HG03175 (cell line): ENCODE data around the gene KRT75.

Experiments used
- ATAC-seq: cut with Tn5 transposase; IDR thresholded peaks from one replicate; pipeline ENCODE4 v1.9.1; 2021; ENCODE audit warnings: mild to moderate bottlenecking, moderate library complexity; ENCODE audit not compliant: unreplicated experiment

KRT75 gene

DNA sequence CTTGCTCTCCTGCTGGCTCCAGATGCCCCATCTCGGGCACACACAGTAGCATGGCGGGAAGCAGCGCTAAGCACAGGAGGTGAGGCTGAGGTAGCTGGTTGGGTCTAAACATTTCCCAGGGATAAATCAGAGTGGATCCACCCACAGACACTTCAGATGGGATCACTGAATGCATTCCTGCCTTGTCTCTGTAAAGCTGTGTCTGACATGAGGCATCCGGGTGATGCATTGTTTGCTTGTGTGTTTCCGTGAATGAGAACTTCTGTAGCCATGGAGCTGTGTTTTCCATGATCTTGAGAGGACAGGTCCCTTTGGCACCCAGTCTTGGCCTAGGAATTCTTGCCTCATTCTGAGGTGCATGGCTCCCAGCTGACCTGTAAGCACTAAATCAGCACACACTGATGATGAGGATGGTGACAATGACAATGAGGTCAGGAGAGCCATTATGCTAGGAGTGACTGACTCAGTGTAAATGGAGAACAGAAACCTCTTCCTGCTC, 6.7 kb upstream of the KRT75 start:
- ATAC-seq, result no peak

DNA sequence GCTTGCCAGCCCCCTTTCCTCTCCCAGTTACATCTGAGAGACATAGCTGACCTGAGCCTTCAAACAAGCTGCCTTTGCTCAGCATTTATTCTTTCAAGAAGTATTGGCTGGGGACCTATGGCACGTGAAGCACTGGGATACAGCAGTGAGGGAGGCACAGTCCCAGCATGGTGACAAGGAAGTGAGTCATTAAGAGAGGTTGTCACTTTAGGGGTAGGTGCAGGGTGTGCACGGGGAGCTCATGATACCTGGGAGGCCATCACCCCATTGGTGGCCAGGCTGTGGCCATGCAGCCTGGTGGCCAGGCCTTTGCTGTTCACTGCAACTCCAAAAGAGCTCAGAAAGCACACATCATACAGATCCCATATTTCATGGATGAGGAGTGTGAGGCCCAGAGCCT, 5.7 kb upstream of the KRT75 start:
- ATAC-seq, result no peak

DNA sequence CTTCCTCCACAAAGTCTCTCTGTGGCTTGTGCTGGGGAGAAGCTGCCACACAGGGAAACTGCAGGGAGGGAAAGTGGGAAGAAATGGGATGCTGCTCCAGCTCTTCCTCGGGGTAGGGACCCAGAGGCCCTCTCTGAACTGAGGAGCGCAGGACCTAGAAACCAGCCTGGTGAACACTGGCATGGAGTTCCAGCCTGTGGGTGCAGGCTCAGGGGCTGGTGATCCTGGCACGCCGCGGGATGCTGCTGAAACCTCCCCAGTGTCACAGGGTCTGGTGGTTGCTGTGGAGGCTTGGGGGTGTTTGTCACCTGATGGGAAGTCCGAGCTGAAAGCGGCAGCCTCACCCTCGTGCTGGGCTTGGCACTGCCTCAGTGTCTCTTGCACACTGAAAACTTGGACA, 5.2 kb upstream of the KRT75 start:
- no peak for ATAC-seq

DNA sequence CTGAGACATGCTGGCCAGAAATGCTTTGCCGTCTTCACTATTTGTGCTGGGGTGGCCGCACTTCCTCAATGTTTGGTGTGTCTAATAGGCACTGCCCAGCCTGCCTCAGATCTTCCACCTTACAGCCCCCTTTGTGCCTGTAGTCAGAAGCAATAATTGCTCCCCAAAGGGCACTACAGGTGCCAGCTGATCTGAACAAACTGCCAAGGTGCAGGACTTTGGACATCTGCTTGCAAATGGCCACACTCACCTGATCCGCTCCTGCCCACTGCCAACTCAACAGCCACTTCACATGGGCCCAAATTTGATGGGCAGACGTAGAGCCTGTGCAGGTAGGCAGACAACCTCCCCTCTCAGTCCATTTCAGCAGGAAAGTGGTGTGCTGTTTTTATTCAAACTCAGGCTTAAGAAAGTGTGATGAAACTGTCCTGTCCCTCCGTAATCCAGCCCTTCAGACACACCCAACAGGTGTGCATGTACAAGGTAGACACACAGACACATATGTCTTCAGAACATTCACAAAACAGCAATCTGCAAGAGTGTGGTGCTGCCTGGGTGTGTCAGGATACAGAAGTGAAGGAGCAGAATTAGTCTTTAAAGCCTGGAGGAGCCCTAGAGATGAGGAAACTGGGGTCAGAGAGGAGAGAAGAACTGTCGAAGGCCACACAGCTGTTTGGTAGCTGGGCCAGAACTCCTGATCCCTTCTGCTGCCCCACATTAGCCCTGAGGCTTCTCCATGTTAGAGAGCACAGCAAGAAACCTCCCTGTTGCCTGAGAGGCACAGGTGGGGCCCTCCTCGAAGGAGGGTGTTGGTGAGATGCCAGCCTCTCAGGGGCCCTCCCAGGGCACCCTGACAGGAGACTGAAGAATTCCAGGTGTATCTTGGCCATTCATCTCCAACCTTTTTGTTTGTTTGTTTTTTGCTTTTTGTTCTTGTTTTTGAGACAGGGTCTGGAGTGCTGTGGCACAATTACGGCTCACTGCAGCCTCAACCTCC, 4.4 kb upstream of the KRT75 start:
- ATAC-seq, result no peak

DNA sequence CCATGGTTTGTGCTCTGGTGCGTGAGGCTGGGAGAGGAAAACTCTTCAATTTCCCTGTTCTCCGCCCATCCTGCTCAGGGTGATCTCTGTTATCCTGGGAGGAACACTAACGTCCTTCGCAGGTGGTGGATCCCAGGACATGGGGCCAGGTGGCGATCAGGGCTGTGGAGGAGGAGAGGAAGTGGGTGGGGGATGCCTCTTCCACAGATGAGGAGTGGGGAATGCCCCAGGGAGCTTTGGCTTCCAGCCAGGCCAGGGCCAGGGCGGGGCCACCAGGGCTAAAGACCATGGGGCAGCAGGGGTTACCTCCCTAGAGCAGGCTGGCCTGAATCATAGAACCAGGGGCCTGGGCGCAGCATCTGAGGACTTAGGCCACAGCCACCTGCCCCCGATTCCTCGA, 3.3 kb upstream of the KRT75 start:
- ATAC-seq, result no peak

DNA sequence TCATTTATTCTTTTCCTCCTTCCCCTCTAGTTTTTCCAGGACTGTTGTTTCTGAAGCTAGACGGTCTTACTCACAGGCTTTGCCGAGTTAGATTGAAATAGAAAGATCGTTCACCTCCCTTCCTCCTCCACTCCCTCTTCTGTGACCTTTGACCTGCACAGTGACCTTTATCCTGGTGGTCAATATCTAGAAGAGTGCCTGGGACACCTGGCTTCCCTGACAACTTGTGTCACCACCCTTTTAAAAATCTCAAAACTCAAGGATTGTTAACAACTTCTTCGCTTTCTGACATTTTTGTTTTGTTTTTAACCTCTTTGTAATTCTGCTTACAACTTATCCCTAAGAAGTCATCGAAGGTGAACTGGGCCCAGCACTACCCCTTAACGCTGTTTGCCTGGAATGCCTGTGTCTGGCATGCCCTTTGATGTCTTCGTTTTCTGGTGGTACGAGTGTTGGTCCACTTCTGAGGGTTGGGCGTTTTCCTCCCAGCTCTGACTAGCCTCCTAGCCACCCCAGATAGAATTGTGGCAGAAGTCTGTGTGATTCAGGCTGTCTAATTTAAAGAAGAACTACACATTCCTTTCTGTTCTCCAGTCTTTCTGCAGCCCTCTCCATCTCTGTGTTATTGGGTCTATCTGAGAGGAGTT, 2.8 kb upstream of the KRT75 start:
- no peak for ATAC-seq

DNA sequence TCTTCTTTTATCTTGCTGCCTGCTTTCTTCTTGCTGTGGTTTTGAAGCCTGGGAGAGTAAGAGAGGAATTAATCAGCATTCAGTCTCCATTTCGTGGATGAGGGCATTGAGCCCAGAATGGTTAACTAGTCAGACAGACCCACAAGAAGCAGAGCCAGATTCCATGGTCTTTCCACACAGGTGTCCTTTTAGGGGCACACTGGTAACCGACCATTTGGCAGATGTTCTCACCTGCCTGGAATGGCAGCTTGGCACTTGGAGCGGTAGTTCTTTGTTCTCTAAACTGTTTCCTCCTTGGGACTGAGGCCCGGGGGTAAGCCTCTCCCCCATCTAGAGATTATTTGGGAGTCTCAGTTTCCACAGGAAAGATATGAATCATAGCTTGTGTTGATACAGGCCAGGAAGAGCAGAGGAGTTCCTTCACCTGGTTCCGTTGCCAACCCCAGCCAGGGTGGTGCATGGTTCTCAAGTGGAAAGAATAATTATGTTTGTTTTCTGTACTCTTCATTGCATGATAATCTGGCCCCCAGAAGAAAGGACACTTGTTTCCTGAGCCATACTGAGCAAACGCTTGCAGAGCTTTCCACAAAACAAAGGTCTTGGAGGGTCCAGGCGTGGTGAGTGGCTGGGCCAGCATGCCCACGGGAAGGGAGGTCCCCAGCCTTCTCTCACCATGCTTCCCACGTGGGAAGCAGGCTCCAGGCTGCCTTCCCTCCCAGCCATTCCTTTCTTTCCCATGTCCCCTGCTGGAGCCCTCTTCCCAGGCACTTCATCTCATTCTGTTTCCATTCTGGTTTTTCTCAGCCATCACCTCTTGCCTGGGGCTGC, 2.0 kb upstream of the KRT75 start:
- ATAC-seq, result no peak

DNA sequence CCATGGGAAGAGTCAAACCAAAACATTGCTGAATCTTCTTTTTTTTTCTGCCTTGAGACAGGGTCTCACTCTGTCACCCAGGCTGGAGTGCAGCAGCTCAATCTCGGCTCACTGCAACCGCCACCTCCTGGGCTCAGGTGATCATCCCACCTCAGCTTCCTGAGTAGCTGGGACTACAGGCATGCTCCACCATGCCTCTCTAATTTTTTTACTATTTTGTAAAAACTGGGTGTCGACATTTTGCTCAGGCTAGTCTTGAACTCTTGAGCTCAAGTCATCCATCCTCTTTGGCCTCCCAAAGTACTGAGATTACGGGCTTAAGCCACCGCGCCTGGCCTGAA, 1.5 kb upstream of the KRT75 start:
- ATAC-seq, result no peak

DNA sequence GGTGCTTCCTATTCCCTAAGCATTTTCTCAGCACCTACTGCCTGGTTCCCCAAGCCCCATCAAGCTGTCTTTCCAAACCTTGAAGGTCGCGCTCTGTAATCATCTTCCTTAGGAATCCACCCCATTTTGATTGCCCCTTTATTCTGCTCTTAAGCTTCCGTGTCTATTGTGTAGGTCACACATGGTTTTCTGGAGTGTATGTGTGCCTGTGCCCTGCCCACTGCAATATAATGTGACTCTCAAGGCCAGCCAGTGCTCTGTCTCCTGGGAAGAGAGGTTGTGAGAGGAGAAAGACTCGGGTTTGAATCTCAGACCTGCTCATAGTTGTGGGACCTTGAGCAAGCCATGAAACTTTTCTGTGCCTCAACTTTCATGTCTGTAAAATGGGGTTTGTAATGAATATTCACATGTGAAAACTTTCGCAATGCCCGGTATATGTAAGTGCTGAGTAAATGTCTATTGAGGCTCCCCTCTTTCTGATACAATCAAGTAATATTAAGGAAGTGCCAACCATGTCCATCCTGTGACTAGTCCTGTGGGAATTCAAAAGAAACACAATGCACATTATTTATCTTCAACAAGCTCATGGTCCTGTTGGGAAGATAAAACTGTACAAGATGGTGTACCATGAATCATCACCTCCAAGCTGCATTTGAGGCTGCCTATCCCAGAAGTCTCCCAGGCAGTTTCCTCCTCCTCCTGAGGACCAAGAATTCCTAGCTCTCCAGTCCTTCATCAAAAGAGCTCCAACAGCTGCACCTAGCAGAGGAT, 774 bp upstream of the KRT75 start:
- ATAC-seq, result no peak

DNA sequence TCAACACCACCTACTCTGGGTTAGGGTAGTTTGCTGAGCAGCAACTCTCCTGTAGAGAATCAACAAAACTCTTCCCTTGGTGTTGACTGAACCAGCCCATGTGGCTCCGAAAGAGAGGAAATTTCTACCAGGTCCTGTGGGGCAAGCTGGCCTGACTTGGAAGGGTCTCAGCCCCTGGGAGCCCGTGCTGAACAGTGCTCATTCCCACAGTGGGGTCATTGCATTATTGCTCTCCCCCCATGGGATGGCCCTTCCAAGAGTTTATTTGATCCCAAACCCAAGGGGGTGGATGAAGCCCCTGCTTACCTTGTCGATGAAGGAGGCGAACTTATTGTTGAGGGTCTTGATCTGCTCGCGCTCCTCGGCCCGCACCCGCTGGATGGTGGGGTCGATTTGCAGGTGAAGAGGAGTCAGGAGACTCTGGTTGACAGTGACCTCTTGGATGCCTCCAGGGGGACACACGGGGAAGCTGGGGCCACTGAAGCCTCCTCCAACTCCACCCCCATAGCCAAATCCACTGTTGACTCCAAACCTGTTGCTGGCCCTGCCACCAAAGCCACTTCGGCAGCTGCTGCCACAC, 580 bp downstream of the KRT75 start:
- ATAC-seq, result no peak

DNA sequence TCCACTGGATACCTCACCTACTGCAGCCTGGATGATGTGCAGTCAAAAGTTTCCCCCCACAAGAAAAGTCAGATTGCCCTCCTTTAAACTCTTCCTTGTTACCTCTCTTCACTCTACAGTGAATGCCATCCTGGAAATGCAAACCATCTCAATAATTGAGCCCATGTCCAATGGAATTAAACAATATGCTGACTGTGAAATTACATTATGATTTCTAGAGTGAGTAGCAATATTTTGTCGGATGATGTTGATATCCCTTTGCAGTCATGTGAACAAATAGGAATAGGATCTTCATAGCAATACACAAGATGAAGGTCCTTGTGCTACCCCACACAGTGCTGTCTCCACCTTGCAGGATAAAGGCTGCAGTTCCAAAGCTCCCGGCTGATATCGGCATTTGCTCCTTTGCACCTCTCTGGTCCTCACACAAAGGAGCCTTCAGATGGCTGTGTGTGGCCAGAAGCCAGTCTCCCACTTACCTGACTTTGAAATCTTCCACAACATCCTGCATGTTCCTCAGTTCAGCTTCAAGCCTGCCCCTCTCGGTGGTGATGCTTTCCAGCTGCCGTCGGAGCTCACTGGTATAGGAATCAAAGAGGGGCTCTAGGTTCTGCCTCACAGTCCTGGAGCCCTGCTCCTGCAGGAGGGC, 1.5 kb downstream of the KRT75 start:
- no peak for ATAC-seq

DNA sequence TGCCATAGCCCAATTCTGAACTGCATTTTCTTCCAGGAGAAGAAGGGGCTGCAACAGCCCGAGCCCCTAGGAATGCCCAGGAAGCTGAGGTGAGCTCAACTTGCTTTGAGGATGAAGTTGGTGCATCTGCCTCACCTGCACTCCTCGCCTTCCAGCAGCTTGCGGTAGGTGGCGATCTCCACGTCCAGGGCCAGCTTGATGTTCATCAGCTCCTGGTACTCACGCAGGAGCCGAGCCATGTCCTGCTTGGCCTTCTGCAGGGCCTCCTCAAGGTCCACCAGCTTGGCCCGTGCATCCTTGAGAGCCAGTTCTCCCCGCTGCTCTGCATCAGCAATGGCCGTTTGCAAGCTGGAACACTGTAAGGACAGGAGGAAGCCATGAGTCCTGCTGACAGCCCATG, 6.0 kb downstream of the KRT75 start:
- ATAC-seq, result no peak

DNA sequence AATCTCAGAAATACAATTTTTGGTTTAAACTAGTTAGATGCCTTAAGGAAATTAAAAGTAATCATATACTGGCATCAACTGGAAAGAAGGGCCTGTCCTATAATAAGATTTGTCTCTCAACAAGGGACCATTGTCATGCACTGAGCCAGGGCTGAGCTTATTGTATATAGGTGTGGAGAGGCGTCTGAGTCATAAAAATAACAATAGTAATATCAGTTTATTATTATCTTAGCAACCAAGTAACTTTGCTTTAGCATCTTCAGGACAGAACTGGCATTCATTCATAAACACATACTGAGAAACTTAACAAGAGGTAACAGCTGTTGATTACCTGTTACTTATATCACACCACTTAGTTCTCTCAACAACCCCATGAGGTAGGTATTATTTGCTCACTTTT, 7.1 kb downstream of the KRT75 start:
- ATAC-seq, result no peak

DNA sequence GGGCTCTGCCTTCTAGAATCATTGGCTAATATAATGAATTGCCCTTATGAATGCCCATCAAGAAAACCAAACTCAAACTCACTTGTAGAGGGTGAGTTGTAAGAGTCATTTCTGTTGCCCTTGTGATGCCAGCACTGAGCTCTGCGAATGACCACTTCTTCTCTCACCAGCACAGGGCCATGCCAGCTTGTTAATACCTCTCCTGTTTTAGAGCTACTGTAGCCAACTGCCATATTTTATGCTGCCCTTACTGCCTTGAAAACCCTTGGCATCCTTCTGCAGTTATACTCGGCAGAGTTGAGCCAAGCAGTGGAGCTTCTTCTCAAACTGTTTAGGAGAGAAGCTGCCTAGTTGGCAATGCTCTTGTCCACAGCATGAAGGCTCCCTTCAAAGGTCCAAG, 8.1 kb downstream of the KRT75 start:
- ATAC-seq, result no peak

DNA sequence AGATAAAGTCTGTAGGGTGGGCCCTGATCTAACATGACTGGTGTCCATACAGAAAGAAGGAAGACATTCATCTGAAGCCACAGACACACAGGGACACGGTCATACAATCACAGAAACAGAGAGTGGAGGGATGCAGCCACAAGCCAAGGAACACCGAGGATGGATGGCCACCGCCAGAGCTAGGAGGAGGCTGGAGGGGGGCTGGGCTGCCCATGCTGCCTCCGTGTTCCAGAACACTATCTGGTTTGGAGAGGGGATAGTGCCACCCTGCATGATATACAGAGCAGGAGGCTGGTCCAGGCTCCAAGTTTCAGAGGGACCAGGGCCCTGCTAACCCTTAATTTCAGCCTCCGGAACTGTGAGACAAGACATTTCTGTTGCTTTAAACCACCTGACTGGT, 8.7 kb downstream of the KRT75 start:
- no peak for ATAC-seq

DNA sequence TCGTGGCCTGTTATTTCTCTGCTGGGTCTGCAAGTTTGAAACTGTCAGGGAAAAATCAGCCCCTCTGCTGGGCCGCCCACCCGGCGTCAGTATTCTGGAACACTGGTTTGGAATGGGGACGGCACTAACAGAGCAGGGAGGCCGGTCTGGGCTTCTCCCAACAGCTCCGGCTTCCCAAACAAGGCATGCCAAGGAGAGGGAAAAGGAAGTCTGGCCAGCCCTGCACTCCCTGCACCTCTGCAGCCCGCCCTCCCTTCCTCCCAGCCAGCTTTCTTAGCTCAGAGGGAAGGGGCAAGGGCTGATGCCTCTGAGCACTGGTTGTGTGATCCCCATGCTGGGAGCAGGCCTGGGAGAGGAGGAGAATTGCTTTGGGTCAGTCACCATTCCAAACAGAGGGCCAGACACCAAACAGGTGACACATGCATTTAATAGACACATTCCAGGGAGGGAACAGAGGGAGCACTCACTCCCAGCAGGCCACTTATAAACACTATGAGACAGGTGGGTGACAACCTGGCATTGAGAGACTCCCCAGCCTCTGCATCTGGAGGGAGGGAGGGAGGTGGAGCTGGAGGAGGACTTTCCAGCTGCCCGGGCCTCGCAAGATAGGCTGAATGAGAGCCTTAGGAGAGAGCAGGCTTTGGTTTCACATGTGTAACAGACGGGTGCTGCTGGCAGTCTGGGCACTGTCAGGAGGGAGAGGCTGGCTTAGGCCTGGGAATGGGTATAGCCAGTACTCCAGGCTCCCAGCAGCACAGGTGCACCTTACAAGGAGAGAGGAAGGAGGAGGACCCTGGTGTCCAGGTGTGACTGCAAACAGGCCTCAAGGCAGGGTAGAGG, 10.3 kb downstream of the KRT75 start:
- no peak for ATAC-seq

DNA sequence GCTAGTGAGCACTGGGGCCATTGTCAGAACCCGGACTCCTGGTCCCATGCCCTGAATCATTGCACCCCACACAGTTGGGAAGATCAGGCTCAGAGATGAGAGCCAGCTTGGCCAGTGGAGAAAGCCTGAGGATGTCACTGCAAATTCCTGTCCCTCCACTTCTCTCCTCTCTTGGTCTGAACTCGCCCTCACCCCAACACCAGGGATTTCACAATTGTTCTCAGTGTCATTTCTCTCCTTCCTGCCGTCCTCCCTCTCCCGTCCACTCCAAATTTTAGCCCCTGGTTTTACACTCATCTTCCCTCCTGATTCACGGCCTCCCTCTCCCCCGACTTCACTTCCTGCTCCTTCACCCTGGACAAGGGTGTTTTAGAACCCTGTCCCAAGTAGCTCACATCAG, 11.1 kb downstream of the KRT75 start:
- no peak for ATAC-seq

DNA sequence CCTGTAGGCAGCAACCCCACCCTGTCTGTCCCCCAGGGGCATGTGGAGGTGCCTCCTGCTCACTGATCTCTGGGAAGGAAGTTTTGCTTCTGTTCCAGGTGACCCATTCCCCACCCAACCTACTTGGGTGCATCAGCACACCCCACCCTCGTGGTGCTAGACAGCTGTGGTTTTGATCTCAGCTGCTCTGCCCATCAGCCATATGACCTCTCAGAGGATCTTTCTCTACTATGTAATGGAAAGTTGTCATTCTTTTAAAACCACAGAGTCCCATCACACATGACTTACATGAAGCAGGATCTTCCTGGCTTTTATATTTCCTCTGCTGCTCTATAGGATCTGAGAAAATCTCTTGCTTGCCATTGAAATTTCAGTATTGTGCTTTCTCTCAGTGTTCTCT, 14.5 kb downstream of the KRT75 start:
- no peak for ATAC-seq

DNA sequence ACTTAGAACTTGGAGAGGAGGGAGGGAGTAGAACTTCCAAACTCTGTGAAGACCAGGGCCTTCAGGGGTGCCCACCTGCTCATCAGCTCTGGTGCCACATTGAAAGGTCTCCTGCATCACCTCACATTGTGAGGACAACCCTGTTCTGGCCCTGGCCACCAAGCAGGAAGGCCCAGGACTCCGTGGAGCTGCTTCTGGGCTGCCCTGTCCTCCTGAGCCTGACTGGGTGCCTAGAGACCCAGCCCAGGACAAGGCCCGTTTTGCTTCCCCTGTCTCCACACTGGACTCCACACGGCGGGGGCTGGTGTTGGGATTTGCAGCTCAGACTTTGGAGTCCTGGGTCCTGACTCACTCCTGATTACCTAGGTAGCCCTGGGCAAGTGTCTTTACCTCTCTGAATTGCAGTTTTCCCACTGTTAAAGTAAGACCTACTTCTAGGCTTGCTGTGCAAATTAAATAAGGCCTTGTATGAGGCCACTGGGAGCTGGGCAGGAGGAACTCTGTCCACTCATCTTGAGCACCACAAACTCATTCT, 15.5 kb downstream of the KRT75 start:
- ATAC-seq, result no peak
